B cell (primary cell): ENCODE results near the gene CNTNAP2. TPM values are rescaled to one million over a fixed set of nuclear protein-coding genes. Genes with fewer than 3 reads are reported as not detected.

Experiments
- ATAC-seq: fragments of 200-7000 bp; cut with Tn5 transposase; one replicate; pipeline ENCODE4 v1.10.0; 2021; ENCODE audit warnings: low read depth, mild to moderate bottlenecking, moderate number of reproducible peaks, moderate library complexity
- CTCF ChIA-PET: fragments of 350-600 bp; sonication (Branson Sonifier 250); formaldehyde crosslinking; loops from one replicate; lab custom pipeline; 2021; ENCODE audit warnings: antibody characterized with exemption, inconsistent platforms; lab: Charles Lee
- POLR2A ChIA-PET: fragments of 350-600 bp; sonication (Branson Sonifier 250); formaldehyde crosslinking; loops from one replicate; lab custom pipeline; 2021; ENCODE audit warnings: antibody characterized with exemption; lab: Charles Lee
- DNase-seq: peaks from one replicate; pipeline ENCODE4 v3.0.0; 2013
- H2AFZ ChIP-seq: 2 replicates; pipeline ENCODE4 v1.6.1; 2012; ENCODE audit warnings: mild to moderate bottlenecking, low read depth, low read length; ENCODE audit not compliant: insufficient read depth, poor library complexity, severe bottlenecking
- H3K27ac ChIP-seq, 2 donors: 1 replicate in 1 of 2; 2 replicates in 1 of 2; pipeline ENCODE4 v1.5.1; 2012 to 2013; ENCODE audit warnings: low read length in 2 of 2, mild to moderate bottlenecking in 2 of 2, moderate library complexity in 1 of 2
- H3K27me3 ChIP-seq, 4 experiments: fragments of 200-600 bp in 1 of 4; sonication (generic) in 1 of 4; replicated peaks in 1 of 4; 1 replicate in 2 of 4; 2 replicates in 2 of 4; pipeline versions ENCODE4 v1.6.1 to v1.7.0; 2013 to 2016; ENCODE audit warnings: low read length in 3 of 4, mild to moderate bottlenecking in 2 of 4, mixed read lengths in 1 of 4, moderate library complexity in 1 of 4; ENCODE audit not compliant: insufficient read depth in 4 of 4, control insufficient read depth in 3 of 4; ENCODE audit errors: control extremely low read depth in 1 of 4
- H3K36me3 ChIP-seq, 2 experiments: replicated peaks in 1 of 2; 1 replicate in 1 of 2; 2 replicates in 1 of 2; pipeline versions ENCODE4 v1.6.1 to v1.7.1; 2013; ENCODE audit warnings: low read length in 1 of 2; ENCODE audit not compliant: insufficient read depth in 2 of 2, control insufficient read depth in 1 of 2; ENCODE audit errors: control extremely low read depth in 1 of 2, extremely low read depth in 1 of 2
- H3K4me1 ChIP-seq, 2 donors: fragments of 200-600 bp in 1 of 2; sonication (generic) in 1 of 2; 1 replicate in 1 of 2; 2 replicates in 1 of 2; pipeline versions ENCODE4 v1.5.1 to v1.6.1; 2013 to 2017; ENCODE audit warnings: low read length in 2 of 2; ENCODE audit not compliant: control insufficient read depth in 2 of 2, insufficient read depth in 2 of 2
- H3K4me2 ChIP-seq: replicated peaks from 2 replicates; pipeline ENCODE3; 2012; ENCODE audit warnings: mild to moderate bottlenecking, low read depth, low read length; ENCODE audit not compliant: poor library complexity, severe bottlenecking
- H3K4me3 ChIP-seq, 5 experiments: fragments of 200-600 bp in 1 of 5; sonication (generic) in 1 of 5; 1 replicate in 3 of 5; 2 replicates in 2 of 5; pipeline versions ENCODE4 v1.5.1 to v1.7.0; 2011 to 2016; ENCODE audit warnings: low read length in 4 of 5, mild to moderate bottlenecking in 4 of 5, low read depth in 2 of 5, control low read depth in 1 of 5, moderate library complexity in 1 of 5; ENCODE audit not compliant: insufficient read depth in 1 of 5; ENCODE audit errors: control extremely low read depth in 1 of 5, extremely low read depth in 1 of 5
- H3K79me2 ChIP-seq: fragments of 200-600 bp; sonication (generic); one replicate; pipeline ENCODE4 v1.6.0; 2016; ENCODE audit warnings: low read length; ENCODE audit not compliant: control insufficient read depth, insufficient read depth
- H3K9ac ChIP-seq: fragments of 200-600 bp; sonication (generic); 2 replicates; pipeline ENCODE4 v1.6.1; 2017; ENCODE audit warnings: mild to moderate bottlenecking, low read length, moderate library complexity
- H3K9me3 ChIP-seq, 3 donors: one replicate each; pipeline versions ENCODE4 v1.6.1 to v1.7.1; 2013; ENCODE audit warnings: low read length in 2 of 3; ENCODE audit not compliant: control insufficient read depth in 2 of 3, insufficient read depth in 1 of 3; ENCODE audit errors: control extremely low read depth in 1 of 3
- H4K20me1 ChIP-seq: 2 replicates; pipeline ENCODE4 v1.6.0; 2012; ENCODE audit warnings: mild to moderate bottlenecking, low read length; ENCODE audit not compliant: insufficient read depth, control insufficient read depth, poor library complexity, severe bottlenecking
- H3K27ac Mint-ChIP-seq: one replicate; pipeline ENCODE4 v1.8.0; 2021; ENCODE audit warnings: mixed read lengths
- H3K27me3 Mint-ChIP-seq: one replicate; pipeline ENCODE4 v1.8.0; 2021; ENCODE audit warnings: mixed read lengths
- H3K4me1 Mint-ChIP-seq: one replicate; pipeline ENCODE4 v1.8.0; 2021; ENCODE audit warnings: mixed read lengths
- H3K4me3 Mint-ChIP-seq: one replicate; pipeline ENCODE4 v1.8.0; 2021; ENCODE audit warnings: mixed read lengths
- H3K9me3 Mint-ChIP-seq: one replicate; pipeline ENCODE4 v1.8.0; 2022; ENCODE audit warnings: mixed read lengths; ENCODE audit not compliant: insufficient read depth
- CTCF ChIP-seq: fragments of 200-600 bp; IDR thresholded peaks from one replicate; pipeline ENCODE4 v1.8.0; 2022; ENCODE audit warnings: antibody characterized with exemption, mild to moderate bottlenecking
- EZH2 ChIP-seq: IDR thresholded peaks from 2 replicates; pipeline ENCODE4 v1.6.1; 2012; ENCODE audit warnings: borderline replicate concordance, low read depth, mild to moderate bottlenecking, moderate library complexity, low read length; ENCODE audit not compliant: insufficient read depth, poor library complexity, severe bottlenecking
- WGBS: methylation state at CpG from one replicate; pipeline ENCODE4 v1.1.5; 2013; ENCODE audit warnings: missing lambda C conversion rate; ENCODE audit not compliant: insufficient coverage; 5-methylcytosine and 5-hydroxymethylcytosine counted together
- intact Hi-C: fragments of 100-400 bp; cut with micrococcal nuclease; formaldehyde crosslinking; loops from one replicate; pipeline ENCODE4 v1.10.0; 2022
- polyA plus RNA-seq: library from polyadenylated mRNA; depleted of rRNA; stranded (reverse); fragments of >200 nt; gene quantifications from 2 replicates; pipeline ENCODE4 v1.2.3, GENCODE V29; 2012
- total RNA-seq, 2 donors: library from RNA; stranded (reverse); fragments of 120-200 nt in 1 of 2; gene quantifications; 1 replicate in 1 of 2; 2 replicates in 1 of 2; pipeline versions ENCODE4 v1.2.3 to v1.2.4, GENCODE V29; 2013 to 2022

Gene CNTNAP2
- total and polyA plus RNA-seq, 2 donors (not counting 1 experiment from before 2014, with no cell fraction given): 7.4 to 16.6 TPM

- Histone ChIP-seq H3K9ac (no peak overlapping the region), H3K36me3 (no peaks in the 10 kb centered on the region), H4K20me1 (no peaks in the 10 kb centered on the region), H3K27ac (no peak overlapping the region), H3K27me3 (no peaks in the 10 kb centered on the region), H2AFZ (no peak overlapping the region), H3K9me3 (peaks cover 0 to 11% (median 0%) of the 10 kb centered on the region in 3 donors), H3K4me2 (no peak overlapping the region), H3K4me3 (no peak overlapping the region), H3K4me1 (no peaks in the 10 kb centered on the region), H3K79me2 (no peaks in the 10 kb centered on the region)
- no peaks in the 10 kb centered on the region for H3K4me1 Mint-ChIP-seq
- no peak overlapping the region for H3K27ac Mint-ChIP-seq
- no peaks in the 10 kb centered on the region for H3K27me3 Mint-ChIP-seq
- H3K9me3 Mint-ChIP-seq: peaks cover 9% of the 10 kb centered on the region
- no peak for ATAC-seq
- no peak for DNase-seq
- TF ChIP-seq EZH2 (no peak), CTCF (no peak)
- intact Hi-C loops: no loop called here
- ChIA-PET CTCF (no interaction called here), POLR2A (no interaction called here)
- WGBS: 89% methylated on average over 12 of the region's 14 CpGs
- H3K4me3 Mint-ChIP-seq: no peak overlapping the region
These were observed 1053.9 kb downstream of the CNTNAP2 start for GRCh38 chr7:147170341-147171012.

DNA sequence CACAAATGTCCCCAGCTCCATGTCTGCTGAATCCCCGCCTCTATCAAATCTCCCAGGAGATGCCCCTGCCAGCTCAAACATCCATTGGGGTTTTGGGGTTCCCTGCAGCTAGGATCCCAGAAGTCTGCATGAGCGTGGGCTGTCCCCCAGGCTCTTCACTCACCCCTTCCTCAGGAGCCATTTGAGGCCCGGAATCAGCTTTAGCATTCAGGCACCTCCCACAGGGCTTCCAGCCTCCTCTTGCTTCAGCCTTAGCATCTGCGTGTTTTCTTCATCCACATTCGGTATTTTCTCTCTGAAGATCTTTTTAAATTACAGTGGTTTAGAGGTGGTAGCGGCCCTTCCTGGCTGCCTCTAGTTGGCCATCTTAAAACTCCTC is 1054.4 kb downstream of the CNTNAP2 start:
- no peaks in the 10 kb centered on the region for H3K4me1 ChIP-seq
- no peak overlapping the region for H3K4me2 ChIP-seq
- no peak overlapping the region for H3K4me3 ChIP-seq
- no peaks in the 10 kb centered on the region for H3K4me1 Mint-ChIP-seq
- DNase-seq (no peak), ATAC-seq (no peak)
- H3K79me2 ChIP-seq: no peaks in the 10 kb centered on the region
- no peaks in the 10 kb centered on the region for H4K20me1 ChIP-seq
- no peak overlapping the region for H3K27ac ChIP-seq
- H3K4me3 Mint-ChIP-seq: no peak overlapping the region
- no peak for TF ChIP-seq CTCF
- no peak for TF ChIP-seq EZH2
- H3K9ac ChIP-seq: no peak overlapping the region
- WGBS: 93% methylated on average over 3 of the region's 6 CpGs
- H3K36me3 ChIP-seq: no peaks in the 10 kb centered on the region
- H3K27ac Mint-ChIP-seq: no peak overlapping the region
- no peak overlapping the region for H2AFZ ChIP-seq
- ChIA-PET POLR2A (no interaction called here), CTCF (no interaction called here)
- no peaks in the 10 kb centered on the region for H3K27me3 Mint-ChIP-seq
- H3K27me3 ChIP-seq: no peaks in the 10 kb centered on the region
- H3K9me3 ChIP-seq: peaks cover 0 to 11% (median 0%) of the 10 kb centered on the region in 3 donors
- intact Hi-C loops: no loop called here
- H3K9me3 Mint-ChIP-seq: peaks cover 9% of the 10 kb centered on the region
